Thoracic aorta (tissue), 2 donors: ENCODE data around the gene ABTB2. TPM values are rescaled to one million over a fixed set of nuclear protein-coding genes. Genes with fewer than 3 reads are reported as not detected.

Source experiments
- ATAC-seq: fragments of 150-250 bp; one replicate; pipeline ENCODE4 v1.8.0; 2017; ENCODE audit warnings: low read depth; ENCODE audit not compliant: insufficient number of reproducible peaks, low FRiP score
- DNase-seq: peaks from one replicate; pipeline ENCODE4 v3.0.0-alpha.2; 2020; ENCODE audit warnings: low spot score
- H3K27ac ChIP-seq, 2 donors: fragments of 200-600 bp; sonication (generic); 1 replicate in 1 of 2; 2 replicates in 1 of 2; pipeline ENCODE4 v1.5.1; 2016; ENCODE audit warnings: mild to moderate bottlenecking in 2 of 2, moderate library complexity in 2 of 2
- H3K27me3 ChIP-seq: fragments of 200-600 bp; sonication (generic); replicated peaks from 2 replicates; pipeline ENCODE4 v1.6.0; 2016; ENCODE audit warnings: mild to moderate bottlenecking; ENCODE audit not compliant: insufficient read depth
- H3K36me3 ChIP-seq: fragments of 200-600 bp; sonication (generic); one replicate; pipeline ENCODE4 v1.5.1; 2016
- H3K4me1 ChIP-seq, 2 donors: fragments of 200-600 bp; sonication (generic); 1 replicate in 1 of 2; 2 replicates in 1 of 2; pipeline versions ENCODE4 v1.5.1 to v1.6.0; 2016; ENCODE audit warnings: low read depth in 2 of 2, mild to moderate bottlenecking in 1 of 2; ENCODE audit not compliant: control insufficient read depth in 1 of 2
- H3K4me3 ChIP-seq: fragments of 200-600 bp; sonication (generic); 2 replicates; pipeline ENCODE4 v1.5.1; 2016; ENCODE audit warnings: mild to moderate bottlenecking
- H3K9me3 ChIP-seq: fragments of 200-600 bp; sonication (generic); 2 replicates; pipeline ENCODE4 v1.5.1; 2016
- total RNA-seq, 2 donors: library from RNA; depleted of rRNA; stranded (reverse); fragments of >200 nt; gene quantifications; one replicate each; pipeline versions ENCODE4 v1.1.0 to v1.2.3, GENCODE V29; 2016
- TF ChIP-seq, protein P1 (sequence below): fragments of 200-600 bp; sonication (generic); IDR thresholded peaks from one replicate; pipeline ENCODE4 v1.5.1; 2019; ENCODE audit warnings: antibody characterized with exemption

The ABTB2 gene
- total RNA-seq, 2 donors from 2014 or later, result 12.3 to 31.0 TPM

GRCh38 chr11:34234086-34234740, 123.6 kb downstream of the ABTB2 start:
- no peaks in the 10 kb centered on the region for H3K9me3 ChIP-seq
- no peak for DNase-seq
- ATAC-seq, result peak; percentile 54
- peaks cover 4 to 8% of the 10 kb centered on the region in 2 donors for H3K4me1 ChIP-seq
- TF ChIP-seq, protein P1, sequence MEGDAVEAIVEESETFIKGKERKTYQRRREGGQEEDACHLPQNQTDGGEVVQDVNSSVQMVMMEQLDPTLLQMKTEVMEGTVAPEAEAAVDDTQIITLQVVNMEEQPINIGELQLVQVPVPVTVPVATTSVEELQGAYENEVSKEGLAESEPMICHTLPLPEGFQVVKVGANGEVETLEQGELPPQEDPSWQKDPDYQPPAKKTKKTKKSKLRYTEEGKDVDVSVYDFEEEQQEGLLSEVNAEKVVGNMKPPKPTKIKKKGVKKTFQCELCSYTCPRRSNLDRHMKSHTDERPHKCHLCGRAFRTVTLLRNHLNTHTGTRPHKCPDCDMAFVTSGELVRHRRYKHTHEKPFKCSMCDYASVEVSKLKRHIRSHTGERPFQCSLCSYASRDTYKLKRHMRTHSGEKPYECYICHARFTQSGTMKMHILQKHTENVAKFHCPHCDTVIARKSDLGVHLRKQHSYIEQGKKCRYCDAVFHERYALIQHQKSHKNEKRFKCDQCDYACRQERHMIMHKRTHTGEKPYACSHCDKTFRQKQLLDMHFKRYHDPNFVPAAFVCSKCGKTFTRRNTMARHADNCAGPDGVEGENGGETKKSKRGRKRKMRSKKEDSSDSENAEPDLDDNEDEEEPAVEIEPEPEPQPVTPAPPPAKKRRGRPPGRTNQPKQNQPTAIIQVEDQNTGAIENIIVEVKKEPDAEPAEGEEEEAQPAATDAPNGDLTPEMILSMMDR, result no peak
- H3K27me3 ChIP-seq, result no peaks in the 10 kb centered on the region
- H3K27ac ChIP-seq, result peak overlapping the region in 1 of 2 donors; percentile 36
- H3K36me3 ChIP-seq, result no peaks in the 10 kb centered on the region
- no peak overlapping the region for H3K4me3 ChIP-seq

DNA sequence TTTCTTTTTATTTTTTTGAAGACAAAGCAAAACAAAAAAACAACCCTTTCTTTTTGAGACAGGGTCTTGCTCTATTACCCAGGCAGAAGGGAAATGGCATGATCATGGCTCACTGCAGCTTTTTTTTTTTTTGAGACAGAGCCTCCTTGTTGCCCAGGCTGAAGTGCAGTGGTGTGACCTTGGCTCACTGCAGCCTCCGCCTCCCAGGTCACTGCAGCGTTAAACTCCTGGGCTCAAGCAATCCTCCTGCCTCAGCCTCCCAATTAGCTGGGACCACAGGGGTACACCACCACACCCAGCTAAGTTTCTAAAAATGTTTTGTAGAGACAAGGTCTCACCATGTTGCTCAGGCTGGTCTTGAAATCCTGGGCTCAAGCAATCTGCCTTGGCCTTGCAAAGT, 124.6 kb downstream of the ABTB2 start:
- Histone ChIP-seq H3K27me3 (no peaks in the 10 kb centered on the region), H3K36me3 (no peaks in the 10 kb centered on the region), H3K4me1 (peaks cover 4 to 8% of the 10 kb centered on the region in 2 donors), H3K4me3 (no peak overlapping the region), H3K9me3 (no peaks in the 10 kb centered on the region), H3K27ac (no peak overlapping the region)
- ATAC-seq (no peak), DNase-seq (no peak)
- TF ChIP-seq, protein P1, result no peak

GRCh38 chr11:34232807-34233206, 125.0 kb downstream of the ABTB2 start:
- H3K4me1 ChIP-seq, result peaks cover 4 to 8% of the 10 kb centered on the region in 2 donors
- no peak overlapping the region for H3K4me3 ChIP-seq
- no peaks in the 10 kb centered on the region for H3K36me3 ChIP-seq
- TF ChIP-seq, protein P1, result no peak
- DNase-seq (no peak), ATAC-seq (no peak)
- H3K27me3 ChIP-seq, result no peaks in the 10 kb centered on the region
- no peaks in the 10 kb centered on the region for H3K9me3 ChIP-seq
- no peak overlapping the region for H3K27ac ChIP-seq

DNA sequence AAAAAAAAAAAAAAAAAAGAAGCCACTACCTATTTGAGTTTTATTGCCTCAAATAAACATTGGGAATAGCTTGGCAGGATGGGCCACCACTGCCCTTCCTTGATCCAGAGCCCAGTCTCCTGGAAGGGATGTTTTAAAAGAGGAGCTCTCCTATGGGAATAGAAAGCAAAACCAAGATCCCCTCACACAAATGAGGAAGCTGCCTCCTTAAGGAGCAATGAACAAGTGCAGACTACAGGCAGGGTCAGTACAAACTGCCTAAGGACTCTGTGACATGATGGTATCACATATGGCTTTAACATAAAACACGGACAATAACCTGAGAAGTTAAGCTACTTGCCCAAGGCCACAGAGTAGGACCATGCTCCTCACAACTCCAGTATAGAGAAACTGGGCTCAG, 131.6 kb downstream of the ABTB2 start:
- ATAC-seq (no peak), DNase-seq (no peak)
- Histone ChIP-seq H3K27me3 (no peaks in the 10 kb centered on the region), H3K27ac (no peak overlapping the region), H3K4me3 (no peak overlapping the region), H3K36me3 (no peaks in the 10 kb centered on the region), H3K9me3 (no peaks in the 10 kb centered on the region), H3K4me1 (peaks cover 6 to 15% of the 10 kb centered on the region in 2 donors)
- TF ChIP-seq, protein P1, result no peak

DNA sequence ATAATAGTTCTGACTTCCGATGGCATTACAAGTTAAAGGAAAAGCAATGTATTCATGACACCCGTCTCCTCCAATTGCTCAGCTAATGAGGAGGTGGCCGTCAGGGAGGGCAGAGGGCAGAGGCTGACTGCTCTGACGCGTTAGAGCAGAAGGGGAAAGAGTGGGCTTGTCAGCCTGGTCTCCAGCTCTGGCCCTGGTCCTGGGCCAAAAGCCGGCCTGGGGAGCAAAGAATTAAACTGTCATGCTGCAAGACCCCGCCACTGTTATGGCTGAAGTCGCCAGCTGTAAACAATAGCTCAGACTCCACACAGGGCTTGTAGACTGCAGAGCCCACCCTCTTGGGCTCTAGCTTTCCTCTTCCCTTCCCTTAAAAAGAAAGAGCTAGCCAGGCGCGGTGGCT, 132.7 kb downstream of the ABTB2 start:
- TF ChIP-seq, protein P1, result no peak
- Histone ChIP-seq H3K27ac (no peak overlapping the region), H3K36me3 (no peaks in the 10 kb centered on the region), H3K27me3 (no peaks in the 10 kb centered on the region), H3K9me3 (no peaks in the 10 kb centered on the region), H3K4me3 (no peak overlapping the region), H3K4me1 (peaks cover 6 to 18% of the 10 kb centered on the region in 2 donors)
- DNase-seq, result no peak
- ATAC-seq, result no peak
